ENCODE results near the gene TET3.

Gene TET3

DNA sequence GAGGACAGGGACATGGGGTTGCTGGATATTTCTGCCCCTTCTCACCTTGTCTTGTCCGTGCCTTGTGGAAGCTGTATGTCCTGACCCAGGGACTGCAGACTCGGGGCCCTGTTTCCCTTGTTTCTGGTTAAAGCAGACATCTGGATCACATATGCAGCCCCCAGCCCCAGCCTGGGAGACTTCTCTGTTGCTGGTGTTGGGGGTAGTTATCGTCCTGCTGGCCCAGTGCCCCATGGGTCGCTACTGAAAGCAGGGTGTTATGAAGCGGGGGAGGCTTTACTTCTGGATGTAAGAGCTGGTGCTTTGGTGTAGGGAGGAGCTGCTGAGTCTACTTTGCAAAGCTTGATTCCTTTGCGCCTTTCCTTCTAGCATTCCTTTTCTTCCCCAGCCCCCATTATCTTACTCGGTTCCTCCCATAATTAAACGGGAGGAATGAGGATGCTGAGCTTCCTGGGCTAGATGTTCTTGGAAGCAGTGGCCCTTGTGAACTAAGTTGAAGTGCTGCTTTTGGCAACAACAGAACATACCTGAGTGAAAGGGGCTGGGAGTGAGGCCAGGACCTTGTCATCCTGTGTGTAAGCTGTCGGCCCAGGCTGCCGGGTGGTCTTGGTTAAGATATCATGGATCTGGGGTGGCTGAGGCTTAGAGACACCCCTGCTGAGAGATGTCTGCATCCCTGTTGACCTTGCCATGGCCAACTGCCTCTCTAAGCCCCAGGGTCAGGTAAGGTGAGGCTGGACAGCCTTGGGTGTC lies 3.4 kb downstream of the TET3 start:
- no peak for DNase-seq

DNA sequence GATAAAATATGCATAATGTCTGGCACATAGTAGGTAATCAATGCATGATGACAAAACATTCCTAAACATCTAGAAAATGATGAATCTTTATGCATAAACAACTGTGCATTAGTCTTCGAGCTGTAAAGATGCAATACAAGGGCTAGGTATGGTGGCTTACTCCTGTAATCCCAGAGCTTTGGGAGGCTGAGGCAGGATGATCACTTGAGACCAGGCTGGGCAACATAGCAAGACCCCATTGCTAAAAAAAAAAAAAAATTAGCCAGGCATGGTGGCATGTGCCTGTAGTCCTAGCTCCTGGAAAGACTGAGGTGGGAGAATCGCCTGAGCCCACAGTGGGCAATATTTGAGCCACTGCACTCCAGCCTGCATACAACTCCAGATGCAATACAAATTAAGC lies 5.3 kb downstream of the TET3 start:
- no peak for DNase-seq

DNA sequence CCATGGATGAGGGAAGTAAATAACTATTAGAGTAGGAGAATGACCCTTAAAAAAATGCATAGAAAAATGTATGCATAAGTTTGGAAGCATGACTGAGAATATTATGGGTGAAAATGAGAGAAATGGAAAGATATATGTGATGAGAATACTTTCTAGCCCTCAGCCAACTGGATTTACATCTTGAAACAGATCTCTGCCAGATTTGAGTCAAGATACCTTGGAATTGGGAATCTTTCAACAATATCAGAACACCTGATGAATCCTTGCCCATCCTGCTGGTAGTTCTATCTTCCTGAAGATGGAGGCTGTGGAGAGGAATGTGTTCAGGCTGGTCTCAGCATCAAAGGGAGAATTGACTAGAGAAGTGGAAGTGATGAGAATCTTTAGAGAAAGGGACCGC lies 5.8 kb downstream of the TET3 start:
- no peak for DNase-seq

DNA sequence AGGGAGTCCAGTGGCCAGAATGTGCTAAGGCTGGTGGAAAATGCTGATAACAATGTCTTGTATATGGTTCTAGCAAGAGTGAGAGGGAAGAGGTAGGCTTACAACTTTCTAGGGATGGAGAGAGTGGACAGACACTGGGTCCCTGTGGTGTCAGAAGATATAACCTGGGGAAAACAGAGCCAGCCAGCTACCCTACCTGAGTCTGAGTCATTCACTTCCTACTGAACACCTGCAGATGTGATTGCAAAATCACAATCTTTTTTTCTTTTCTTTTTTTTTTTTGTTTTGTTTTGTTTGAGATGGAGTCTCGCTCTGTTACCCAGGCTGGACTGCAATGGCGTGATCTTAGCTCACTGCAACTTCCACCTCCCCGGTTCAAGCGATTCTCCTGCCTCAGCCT lies 7.3 kb downstream of the TET3 start:
- no peak for DNase-seq

DNA sequence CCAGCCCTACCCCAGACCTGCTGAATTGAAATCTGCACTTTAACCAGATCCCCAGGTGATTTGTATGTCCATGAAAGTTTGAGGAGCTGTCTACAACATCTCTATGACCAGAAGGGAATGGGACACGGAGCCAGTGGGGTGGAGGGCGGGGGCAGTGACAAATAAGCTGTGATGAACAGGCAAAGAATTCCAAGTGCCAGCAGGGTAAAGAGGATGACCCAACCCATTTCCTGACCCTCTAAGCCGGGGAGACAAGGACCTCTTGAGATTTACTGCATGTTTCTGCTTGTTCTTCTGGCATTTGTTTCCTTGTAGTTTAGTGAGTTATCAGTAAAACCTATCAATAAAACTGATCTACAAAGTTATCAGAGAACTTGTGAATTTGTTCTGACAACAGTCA lies 8.7 kb downstream of the TET3 start:
- DNase-seq: no peak

DNA sequence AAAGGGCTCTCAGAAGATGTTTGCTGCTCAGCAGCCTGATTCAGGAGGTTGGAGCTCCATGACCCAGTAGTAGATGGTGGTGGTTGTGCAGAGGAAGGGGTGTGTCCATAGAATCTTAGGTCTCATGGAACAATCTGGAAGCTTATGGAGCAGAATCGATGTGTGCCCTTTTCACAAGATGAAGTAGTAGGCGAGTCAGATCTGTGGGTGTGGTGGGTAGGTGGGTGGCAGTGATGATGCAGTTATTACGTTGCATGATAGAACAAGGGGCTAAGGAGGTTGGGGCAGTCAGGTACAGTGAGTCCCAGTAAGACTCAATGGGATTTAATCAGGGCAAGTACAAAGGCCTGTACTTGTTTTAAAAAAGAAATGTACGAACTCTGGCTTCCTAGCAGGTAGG lies 9.1 kb downstream of the TET3 start:
- DNase-seq: no peak

DNA sequence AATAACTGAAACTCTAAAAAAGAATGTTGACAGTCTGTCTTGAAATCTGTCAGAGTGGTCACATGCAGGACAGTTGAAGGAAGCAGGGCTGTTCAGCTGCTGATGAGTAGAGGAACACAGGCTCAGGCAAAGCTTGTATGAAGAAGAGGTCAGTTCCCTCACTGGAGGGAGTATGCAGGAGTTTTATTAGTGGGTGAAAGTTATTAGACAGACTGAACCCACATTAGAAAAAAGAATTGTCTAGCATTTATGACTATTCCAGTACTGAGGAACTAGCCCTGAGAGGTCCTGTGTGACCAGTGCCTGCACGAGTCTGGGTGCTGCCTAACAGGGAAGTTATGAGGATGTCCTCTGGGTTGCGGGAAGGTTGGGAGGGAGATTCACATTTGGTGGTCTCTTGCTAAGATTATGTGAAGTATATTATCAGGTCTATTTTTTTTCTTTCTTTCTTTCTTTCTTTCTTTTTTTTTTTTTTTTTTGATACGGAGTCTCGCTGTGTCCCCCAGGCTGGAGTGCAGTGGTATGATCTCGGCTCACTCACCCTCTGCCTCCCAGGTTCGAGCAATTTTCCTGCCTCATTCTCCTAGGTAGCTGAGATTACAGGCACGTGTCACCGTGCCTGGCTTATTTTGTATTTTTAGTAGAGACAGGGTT lies 9.6 kb downstream of the TET3 start:
- DNase-seq: no peak

DNA sequence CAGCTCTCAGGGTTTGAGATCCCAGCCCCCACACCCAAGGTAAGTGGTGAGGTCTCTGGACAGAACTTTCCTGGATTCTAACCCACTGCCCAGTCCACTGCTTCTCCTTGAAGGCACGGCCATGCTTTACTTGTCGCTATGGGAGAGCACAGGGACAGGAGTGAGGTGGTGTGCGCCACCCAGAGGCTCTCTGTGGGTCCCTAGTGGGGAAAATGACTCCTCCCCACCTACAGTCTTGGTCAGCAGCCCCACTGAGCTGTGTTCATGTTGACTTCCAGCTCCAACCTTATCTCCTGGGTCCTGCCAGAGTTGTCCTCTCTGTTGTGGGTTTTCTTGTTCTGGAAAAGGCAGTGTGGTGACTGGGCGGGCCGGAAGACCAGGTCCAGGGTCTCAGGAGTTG lies 11.1 kb downstream of the TET3 start:
- DNase-seq: no peak

DNA sequence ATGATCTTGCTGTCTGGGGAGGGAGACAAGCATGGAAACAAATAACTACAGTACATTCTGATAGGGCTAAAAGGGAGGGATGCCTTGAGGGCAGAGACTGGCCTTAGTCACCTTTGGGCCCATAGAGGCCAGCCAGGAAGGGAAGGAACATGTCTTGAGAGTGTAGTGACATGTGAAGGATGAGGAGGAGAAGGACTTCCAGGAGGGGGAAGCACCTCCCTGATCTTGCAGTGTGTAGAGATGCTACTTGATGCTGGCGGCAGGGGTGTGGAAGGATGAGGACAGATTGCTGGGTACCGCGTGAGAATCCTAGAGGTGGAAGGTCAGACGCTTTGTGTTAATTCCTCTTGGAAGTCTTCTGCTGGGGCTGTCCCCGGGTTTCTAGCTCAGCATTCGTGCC lies 13.1 kb downstream of the TET3 start:
- no peak for DNase-seq

DNA sequence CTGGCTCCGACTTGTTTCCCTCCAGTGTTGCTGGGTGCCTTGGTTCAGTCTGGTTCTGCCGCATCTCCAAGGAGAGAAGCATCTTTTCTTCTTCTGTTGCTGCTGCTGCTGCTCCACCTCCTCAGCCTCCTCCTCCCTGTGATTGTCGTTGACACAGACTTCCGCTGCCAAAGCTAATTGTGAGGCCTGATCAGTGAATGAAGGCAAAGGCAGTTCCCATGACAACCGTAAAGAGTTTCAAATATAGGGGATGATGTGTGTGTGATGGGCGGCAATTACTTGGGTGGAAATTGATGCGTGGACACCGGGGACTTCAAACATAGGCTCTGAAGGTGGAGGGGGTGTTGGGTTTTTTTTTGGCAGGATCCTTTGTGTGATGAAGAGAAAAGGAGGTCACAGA lies 13.7 kb downstream of the TET3 start:
- peak in 1 of 4 experiments; percentile 26 for DNase-seq

DNA sequence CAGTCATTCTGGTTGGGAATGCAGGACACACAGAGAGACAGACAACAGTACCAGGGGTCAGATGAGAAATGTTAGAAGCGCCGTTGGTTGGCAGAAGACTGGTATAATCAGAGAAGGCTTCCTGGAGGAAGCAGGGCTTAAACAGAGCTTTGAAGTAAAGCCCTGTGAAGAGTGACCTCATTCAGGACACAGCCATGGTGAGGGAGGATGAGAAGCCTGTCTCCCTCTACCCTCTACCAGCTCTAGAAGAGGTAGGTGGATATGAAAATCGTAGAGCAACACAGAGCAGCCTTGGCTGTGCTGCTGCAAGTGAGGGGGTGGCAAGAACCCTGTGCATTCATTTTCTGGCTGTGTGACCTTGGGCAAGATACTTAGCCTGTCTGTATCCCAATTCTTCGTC lies 14.2 kb downstream of the TET3 start:
- DNase-seq: no peak

DNA sequence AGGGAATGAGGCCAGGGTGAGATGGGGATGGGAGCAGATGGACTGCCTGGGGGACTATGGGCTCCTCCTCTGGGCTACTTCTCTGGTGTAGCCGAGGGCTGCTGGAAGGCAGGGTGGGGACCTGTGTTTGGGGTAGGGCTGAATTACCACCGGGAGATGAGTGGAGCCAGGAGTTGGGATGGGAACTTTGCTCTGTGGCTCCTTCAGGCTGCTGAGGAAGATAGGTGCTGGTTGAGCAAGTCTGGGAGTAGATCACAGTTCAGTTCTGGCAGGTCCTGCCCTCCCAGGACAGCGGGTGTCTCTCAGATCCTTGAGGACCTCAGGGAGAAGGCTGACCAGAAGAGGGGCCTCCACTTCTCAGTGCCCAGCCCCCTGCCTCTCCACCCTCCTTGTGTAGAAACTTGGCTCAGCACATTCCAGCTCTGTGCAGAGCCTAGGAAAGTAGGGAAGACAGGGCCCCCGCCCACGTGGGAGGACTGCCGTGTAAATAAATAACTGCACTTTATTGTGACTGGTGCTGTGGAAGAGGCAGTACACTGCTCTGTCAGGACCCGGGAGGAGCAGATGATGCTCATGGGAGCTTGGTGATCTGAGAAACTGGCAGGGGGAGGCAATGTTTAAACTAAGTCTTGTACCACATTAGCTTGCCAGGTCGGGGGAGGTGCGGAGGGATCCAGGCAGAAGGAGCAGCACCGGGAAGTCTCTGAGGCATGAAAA lies 15.3 kb downstream of the TET3 start:
- no peak for DNase-seq

DNA sequence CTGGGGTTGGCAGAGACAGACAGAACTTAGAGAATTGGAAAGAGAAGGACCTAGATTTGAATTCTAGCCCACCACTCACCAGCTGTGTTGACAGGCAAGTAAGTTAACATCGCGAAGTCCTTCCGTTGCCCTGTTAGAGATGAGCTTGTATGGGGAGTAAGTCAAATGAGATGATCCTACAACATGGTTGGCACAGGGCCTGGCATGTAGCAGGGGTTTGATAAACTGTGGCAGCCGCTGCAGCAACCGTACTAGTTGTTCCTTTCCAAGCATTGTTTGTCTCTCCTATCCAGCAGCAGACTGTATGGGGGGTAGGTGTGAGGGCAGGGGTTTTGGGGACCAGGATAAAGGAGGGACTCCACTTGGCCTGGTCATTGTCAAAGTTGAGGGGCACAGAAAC lies 16.0 kb downstream of the TET3 start:
- DNase-seq: no peak

DNA sequence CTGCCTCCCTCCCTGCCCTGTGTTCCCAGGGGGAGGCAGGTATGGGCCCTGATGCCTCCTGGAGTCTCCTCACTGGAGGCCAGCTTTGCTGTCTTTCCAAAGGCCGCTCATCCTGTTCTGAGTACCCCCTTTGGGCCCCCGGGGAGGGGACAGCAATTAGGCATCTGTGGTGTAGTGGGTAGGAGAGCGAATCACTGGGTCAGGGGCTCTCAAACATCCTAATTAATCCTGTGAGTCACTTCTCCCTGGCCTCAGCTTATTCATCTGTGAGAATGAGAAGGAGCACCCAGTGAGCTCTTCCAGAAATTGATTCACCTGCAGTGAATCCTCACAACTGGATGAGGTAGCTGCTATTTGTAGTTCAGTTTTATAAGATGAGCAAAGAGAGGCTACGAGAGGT lies 16.4 kb downstream of the TET3 start:
- DNase-seq: no peak

DNA sequence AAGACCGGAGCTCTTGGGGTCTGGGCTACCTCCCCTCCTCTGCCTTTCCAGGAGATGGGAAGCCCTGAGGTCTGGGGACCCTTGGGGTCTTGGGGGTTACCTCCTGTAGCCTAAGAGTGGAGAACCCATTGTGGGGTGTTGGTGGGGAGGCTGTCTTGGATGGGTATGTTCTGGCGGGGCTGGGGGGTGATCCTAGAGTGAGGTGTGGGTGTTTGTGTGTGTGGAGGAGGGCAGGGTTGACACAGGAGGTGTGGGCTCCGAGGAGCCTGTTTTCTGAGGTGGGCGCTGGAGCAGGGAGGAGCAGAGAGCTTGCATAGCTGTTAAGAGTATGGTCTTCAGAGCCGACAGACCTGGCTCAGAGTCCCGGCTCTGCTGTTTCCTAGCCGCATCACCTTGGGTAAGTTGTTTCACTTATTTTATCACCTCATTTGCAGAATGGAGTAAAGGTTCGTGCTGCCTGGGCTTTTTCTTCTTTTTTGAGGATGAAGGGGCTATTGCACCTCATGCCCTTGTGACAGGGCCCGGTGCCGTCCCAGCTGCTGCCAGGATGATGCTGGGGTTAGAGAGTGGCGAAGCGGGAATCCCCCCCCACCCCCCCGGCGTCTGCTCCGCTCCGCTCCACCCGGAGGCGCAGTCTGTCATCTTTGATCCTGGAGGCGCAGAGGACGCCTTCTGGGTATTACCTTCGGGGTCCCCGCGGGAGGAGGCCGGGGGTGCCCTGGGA lies 17.2 kb downstream of the TET3 start:
- DNase-seq: no peak

DNA sequence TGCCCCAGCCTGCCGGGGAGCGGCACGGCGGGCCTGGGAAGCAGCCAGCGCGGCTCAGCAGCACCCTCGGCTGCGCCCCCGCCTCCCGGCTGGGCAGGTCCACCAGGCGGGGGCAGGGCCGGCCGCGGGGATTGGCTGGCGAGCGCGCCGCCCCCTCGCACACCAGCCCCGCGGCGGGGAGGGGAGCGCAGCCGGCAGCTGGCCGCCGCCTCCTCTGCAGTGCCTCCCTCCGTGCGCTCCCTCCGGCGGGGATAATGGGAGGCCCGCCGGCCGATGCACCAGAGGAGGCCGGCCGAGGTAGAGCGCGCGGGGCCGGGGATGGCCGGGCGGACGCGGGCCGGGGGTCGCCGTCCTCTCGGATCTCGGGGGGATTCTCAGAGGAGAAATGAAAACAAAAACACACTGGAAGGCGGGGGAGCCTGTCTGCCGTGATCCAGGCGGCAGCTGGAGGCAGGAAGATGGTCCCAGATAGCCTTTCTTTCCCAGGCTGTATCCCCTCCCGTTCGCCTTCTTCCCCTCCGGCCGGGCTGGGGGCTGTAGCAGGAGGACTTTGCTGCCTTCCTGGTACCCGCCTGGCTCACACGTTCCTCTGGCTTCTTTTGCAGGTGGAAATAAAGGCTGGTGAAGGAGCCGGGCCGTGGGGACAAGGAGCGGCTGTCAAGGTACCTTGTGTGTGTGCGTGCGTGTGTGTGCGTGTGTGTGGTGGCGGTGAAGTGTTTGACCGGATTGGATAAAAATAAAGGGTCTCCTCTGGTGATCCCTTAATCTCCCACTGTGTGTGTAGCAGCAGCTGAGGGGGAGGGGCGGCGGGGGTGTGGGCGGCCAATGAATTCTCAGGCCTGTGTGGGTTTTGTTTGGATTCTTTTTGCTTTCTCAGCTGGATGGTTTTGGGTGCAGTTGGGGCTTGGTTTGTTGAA lies 18.1 kb downstream of the TET3 start:
- DNase-seq: peak in 2 of 4 experiments; percentile 52 to 76

DNA sequence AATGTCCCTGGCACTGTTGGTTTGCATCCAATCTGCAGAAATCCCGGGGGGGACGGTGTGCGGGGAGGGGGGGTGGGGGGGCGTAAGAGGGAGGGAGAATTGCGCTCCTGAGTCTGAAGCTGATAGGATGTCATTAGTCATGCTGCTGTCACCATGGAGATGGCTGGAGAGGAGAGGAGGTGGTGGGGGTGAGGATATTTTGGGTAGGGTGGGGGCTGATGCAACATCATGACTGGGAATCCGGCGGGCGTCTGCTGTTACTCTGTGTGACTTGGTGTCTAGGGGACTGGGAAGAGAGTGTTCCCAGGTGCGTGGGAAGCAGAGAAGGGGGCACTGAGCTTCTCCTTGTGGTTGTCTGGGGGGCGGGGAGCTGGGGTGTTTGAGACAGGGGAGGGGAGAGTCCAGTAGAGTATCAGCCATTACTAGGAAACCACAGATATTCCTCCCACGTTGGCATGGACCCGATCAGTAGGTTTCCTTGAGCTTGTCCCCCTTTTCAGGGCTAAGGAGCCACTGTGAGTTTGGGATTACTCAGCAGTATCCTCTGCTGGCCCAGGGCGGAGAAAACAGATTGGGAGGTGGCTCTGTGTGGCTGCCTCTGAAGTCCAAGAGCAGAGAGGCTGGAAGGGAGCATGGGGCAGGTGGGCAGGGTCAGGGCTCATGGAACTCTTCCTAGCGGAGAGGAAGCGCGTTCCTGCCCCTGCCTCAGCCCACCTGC lies 18.9 kb downstream of the TET3 start:
- no peak for DNase-seq

DNA sequence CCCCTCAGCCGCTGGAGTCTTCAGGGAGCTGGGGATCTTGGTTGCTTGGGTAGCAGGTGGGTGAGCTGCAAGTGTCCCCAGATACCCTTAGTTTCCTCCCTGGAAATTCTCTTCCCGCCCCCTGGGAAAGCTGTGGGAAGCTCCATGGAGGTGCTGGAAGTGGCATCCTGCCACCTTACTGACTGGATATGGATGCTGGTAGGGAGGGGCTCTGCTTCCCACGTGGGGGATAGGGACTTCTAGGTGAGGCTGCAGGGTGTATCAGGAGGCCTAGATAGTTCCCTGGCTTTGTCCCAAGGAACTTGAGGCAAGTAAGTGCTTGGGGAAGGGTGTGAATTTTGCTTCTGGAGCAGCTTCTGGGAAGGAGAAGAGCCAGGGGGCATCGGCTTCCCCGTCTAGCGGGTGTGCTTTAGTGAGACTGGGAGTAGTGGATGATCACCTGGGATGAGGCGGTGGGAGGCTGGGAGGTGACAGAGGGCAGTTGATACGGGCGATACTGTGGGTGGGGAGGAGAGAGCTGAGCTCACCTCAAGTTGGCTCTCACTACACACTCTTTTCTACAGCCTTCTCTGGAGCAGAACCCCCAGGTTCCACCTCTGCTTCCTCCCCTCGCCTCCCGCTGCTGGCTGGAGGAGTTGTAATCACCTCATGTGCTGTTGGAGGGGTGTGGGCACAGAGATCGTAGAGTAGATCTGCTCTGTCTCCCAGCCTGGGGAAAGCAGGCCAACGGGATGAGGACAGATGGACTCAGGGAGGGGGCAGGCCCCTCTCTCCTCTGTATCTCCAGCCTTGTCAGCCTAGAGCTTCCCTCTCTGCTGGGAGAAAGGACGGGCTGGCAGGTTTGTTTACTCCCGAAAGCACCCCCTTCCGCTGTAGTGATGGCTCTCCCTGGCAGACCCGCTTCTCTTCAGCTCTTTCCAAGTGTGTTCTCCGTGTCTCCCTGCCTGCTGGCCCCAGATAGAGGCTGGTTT lies 19.8 kb downstream of the TET3 start:
- no peak for DNase-seq

DNA sequence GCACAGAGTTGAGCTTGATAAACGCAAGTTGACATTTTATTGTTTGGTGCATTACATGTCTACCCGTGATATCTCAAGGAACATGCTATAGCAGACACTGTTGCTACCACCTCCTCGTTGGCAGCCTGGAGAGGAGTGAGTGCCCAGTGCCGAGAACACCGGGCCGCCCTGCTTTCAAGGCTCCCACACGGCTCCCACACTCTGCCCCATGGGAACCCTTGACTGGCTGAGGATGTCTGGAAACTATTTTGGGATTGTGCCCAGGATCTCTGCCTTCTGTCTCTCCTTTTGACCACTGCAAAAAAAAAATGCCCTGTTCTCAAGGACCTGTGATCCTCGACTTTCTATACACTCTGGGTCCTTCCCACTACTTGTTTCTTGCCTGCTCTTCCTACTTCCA lies 21.1 kb downstream of the TET3 start:
- DNase-seq: no peak

DNA sequence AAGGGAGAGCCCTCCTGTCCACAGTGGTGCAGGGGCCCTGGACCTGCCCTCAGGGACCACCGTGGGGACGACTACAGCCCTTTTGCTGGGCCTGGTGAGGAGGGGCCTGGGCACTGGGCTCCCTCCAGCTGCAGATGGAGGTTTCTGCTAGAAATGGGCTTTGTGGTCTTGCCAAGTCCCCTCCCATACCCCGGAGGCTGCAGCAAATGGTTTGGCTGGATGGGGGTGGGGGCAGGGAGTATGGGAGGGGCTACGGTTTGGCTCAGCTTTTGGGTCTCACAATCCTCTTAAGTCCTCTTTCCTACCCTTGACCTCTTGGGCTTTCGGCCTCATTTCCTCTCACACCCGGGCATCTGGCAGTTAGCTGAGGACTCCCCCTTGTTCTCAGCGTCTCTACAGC lies 21.7 kb downstream of the TET3 start:
- no peak for DNase-seq

DNA sequence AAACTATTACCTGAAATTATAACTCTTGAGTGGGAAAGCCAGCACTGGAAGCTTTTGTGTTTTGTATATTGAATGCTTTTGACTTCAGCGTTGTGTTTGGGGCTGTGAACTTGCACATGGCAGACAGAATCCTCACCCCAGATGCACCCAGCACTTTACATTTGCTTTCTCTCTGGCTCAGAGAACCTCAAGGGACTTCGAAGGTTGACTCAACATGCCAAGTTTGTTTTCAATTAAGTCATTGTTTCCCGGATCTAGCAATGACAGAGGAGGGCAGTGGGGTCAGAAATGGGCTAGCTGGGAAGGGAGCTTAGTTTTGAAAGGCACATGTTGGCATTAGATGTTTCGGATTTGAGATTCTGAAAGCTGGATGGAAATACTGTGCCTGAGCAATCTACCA lies 22.4 kb downstream of the TET3 start:
- no peak for DNase-seq

Measured in activated naive CD4-positive, alpha-beta T cell (primary cell).